HG02943 (cell line): ENCODE data around the gene TMEM38B.
"Not testable (repeated sequence)": the region's sequence is repeated elsewhere in the genome, so short reads cannot be mapped to it uniquely, and the experiment has no call there.

Experiments
- ATAC-seq: cut with Tn5 transposase; IDR thresholded peaks from one replicate; pipeline ENCODE4 v1.9.1; 2021; ENCODE audit warnings: mild to moderate bottlenecking, low read depth, moderate library complexity; ENCODE audit not compliant: unreplicated experiment

The TMEM38B gene

DNA sequence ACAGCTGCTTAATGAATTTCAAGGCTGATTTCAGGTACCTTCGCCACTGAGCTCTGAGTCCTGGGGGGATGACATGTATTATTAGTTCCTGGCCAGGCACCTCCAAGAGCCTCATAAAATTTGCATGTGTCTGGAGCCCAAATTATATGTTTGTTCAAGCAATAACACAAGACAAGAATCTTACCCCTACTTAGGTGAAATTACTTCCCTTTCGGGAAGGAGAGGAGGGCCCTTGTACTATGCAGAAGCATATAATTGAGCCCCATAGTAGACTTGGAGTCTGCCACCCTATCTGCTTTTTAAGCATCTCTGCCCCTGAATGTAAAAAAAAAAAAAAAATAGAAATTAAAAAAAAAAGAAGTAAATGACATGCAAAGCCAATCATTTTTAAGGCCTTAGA, 13.0 kb upstream of the TMEM38B start:
- no peak for ATAC-seq

DNA sequence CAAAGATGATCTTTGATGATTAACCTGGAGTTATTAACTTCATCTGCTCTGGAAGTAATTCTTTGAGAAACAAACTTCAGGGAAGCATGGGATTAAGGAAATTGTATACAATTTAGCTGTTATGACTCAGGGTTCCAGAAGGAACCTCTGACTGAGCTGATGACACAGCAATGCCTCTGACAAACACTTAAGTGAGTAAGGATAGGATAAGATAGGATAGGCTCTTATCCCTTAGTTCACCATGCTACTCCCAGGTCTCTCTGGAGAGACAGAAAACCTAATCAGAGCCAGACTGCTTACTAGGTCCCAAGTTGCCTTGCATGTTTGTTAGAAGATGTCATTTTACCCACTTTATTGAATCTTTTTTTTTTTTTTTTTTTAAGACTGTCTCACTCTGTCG, 12.6 kb upstream of the TMEM38B start:
- ATAC-seq = no peak

DNA sequence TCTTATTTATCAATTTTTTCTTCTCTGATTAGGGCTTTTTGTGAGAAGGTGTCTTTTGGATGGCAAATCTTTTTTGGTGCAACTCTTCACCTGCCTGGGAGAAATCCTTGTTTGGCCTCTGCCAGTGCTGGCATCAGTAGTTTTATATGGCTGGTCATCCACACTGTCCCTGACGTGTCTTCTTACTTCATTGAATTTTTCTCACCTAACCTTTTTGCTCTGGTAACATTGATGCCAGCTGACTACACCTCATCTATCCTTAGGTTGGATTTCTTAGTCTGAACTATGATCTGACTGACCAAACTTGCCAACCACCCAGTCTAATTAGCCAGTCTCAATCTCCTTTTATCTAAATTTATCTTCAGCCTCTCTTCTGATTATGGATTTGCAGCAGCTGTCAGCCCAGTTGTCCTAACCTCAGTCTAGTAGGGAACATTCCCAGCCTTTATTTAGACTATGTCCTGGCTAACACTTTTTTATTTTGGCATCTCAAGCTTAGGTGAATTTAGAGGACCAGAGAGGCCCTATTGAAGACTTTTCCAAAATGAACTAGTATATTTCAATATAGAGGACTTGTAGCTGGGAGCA, 10.6 kb upstream of the TMEM38B start:
- no peak for ATAC-seq

GRCh38 chr9:105686936-105687335, 7.4 kb upstream of the TMEM38B start:
- no peak for ATAC-seq

- ATAC-seq = no peak
Measured at GRCh38 chr9:105690742-105691141, 3.6 kb upstream of the TMEM38B start.

- peak; percentile 24 for ATAC-seq
Measured at GRCh38 chr9:105693435-105694189, 729 bp upstream of the TMEM38B start.

DNA sequence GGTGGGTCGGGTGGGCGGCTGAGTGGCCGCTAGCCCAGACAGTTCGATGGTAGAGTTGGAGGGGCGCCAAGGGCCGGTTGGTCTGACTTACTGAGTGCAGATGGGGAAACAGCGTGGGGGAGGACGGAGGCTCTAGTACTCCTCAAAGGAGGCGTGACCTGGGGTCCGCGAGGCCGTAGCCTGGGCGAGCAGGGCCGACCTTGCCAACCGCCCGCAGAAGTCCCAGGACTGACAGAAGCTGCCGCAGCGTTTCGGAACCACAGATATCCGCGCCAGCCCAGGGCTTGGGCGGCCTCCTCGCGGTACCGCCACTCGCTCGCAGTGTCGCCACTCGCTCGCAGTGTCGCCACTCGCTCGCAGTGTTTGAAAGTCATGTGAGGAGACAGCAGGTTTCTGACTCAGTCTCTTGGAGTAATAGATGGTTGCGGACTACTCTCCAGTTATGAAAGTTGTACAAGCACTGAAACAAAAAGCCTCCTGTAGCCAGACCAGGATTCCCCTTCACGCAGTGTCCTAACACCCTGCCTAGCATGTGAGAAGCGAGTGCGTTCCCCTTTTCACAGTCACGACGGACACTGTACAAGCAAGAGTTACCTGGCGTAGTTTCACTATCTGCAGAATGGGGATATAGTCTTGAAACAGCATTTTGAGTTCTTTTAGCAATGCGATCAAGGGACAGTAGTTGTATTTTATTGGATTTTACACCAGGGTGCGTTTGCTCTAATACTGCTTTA, 674 bp downstream of the TMEM38B start:
- peak; percentile 72 for ATAC-seq

- ATAC-seq = no peak
Measured at GRCh38 chr9:105696219-105696793, 2.0 kb downstream of the TMEM38B start.

GRCh38 chr9:105697871-105698270, 3.5 kb downstream of the TMEM38B start:
- ATAC-seq = no peak

GRCh38 chr9:105698348-105698870, 4.1 kb downstream of the TMEM38B start:
- ATAC-seq = no peak

- no peak for ATAC-seq
Measured at GRCh38 chr9:105700668-105701067, 6.3 kb downstream of the TMEM38B start.

DNA sequence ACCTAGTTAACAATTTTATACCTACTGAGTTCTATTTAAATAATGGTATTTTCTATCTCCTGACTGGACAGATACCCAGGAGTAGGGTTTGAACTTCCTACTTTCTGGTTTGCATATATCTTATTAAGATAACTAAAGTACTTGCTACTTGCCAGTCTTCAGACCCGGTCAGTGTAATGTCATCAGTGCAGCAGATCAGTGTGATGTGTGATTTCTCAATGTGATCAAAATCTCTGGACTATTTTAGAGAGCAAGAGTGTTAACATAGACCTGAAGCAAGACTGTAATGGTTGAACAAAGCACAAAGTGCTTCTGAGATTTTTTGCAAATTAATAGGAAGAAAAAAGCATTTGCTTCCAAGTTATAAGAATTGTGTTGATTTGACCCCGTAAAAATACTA, 6.8 kb downstream of the TMEM38B start:
- no peak for ATAC-seq

- no peak for ATAC-seq
Measured at GRCh38 chr9:105702207-105702606, 7.9 kb downstream of the TMEM38B start.

GRCh38 chr9:105703638-105704037, 9.3 kb downstream of the TMEM38B start:
- ATAC-seq = not testable (repeated sequence)

DNA sequence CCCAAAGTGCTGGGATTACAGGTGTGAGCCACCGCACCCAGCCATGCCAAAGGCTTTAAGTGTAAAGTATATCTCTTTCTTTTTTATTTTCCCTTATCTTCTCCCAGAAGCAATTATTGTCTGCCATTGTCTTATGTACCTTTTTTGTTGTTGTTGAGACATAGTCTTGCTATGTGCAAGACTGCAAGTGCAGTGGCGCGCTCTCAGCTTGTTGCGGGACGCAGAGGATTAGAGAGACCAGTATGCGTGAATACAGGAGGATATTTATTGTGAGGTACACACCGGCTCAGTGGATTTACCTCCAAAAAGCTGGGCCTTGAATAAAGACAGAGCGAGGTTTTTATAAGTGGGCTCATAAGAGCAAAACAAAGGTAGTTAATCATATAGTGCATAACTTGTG, 11.8 kb downstream of the TMEM38B start:
- ATAC-seq = no peak

DNA sequence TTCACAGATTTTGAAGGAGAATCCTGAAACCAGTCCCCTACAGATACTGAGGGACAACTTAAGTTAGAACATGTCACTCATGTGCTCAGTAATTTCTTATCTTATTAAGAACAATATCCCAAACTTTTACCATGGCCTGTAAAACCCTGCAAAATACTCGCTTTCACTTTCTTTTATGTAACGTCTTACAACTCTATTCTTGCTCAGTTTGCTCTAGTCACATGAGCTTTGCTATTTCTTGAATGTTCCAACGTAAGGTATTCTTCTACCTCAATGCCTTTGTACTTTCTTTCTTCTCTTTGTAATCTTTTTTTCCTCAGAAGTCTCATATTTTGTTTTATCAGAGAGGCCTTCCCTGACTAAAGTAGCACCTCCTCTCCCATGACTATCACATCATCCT, 14.1 kb downstream of the TMEM38B start:
- ATAC-seq = no peak

- ATAC-seq = no peak
Measured at GRCh38 chr9:105710638-105711037, 16.3 kb downstream of the TMEM38B start.

DNA sequence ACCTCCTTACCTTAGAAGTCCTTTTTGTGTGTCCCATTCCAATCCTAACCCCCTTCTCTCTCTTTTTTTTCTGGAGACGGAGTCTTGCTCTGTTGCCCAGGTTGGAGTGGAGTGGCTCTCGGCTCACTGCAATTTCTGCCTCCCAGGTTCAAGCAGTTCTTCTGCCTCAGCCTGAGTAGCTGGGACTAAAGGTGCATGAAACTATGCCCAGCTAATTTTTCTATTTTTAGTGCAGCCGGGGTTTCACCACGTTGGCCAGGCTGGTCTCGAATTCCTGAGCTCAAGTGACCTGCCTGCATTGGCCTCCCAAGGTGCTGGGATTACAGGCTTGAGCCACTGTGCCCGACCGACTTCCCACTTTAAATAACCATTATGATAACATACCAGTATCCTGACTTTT, 17.5 kb downstream of the TMEM38B start:
- no peak for ATAC-seq

- ATAC-seq = no peak
Measured at GRCh38 chr9:105712297-105712696, 18.0 kb downstream of the TMEM38B start.

GRCh38 chr9:105712773-105713172, 18.4 kb downstream of the TMEM38B start:
- ATAC-seq = no peak
